Activated naive CD8-positive, alpha-beta T cell (primary cell): ENCODE measurements around the gene DBN1.
"Not testable (repeated sequence)": the region's sequence is repeated elsewhere in the genome, so short reads cannot be mapped to it uniquely, and the experiment has no call there.

Experiments
- H3K27ac Mint-ChIP-seq: one replicate; pipeline ENCODE4 v1.8.0; 2021; ENCODE audit warnings: mixed read lengths
- H3K27me3 Mint-ChIP-seq: one replicate; pipeline ENCODE4 v1.8.0; 2021; ENCODE audit warnings: mixed read lengths
- H3K36me3 Mint-ChIP-seq: one replicate; pipeline ENCODE4 v1.8.0; 2021; ENCODE audit warnings: mixed read lengths
- H3K4me1 Mint-ChIP-seq: one replicate; pipeline ENCODE4 v1.8.0; 2021; ENCODE audit warnings: low read depth, mixed read lengths
- H3K4me3 Mint-ChIP-seq: one replicate; pipeline ENCODE4 v1.8.0; 2021; ENCODE audit warnings: mild to moderate bottlenecking, mixed read lengths
- H3K9me3 Mint-ChIP-seq: one replicate; pipeline ENCODE4 v1.8.0; 2021; ENCODE audit warnings: low read depth, mixed read lengths

The DBN1 gene

DNA sequence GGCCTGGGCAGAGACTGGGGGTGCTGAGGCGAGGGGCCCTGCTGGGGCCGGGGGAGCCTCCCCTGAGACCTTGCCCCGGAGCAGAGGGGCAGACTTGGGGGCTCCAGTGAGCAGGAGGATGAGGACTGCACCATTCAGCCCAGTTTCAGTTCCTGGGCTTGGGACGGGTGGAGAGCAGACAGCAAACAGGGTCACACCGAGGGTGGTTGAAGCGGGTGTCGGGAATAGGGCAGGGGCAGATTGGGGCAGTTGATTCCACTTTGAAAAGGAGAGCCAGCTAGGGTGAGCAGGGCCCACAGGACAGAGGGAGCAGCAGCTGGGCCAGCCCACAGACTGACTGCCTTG lies 42.5 kb downstream of the DBN1 start:
- H3K27ac Mint-ChIP-seq, result peak overlapping the region; percentile 93
- peak overlapping the region; percentile 93 for H3K4me3 Mint-ChIP-seq
- H3K27me3 Mint-ChIP-seq, result no peaks in the 10 kb centered on the region
- H3K4me1 Mint-ChIP-seq, result peaks cover 66% of the 10 kb centered on the region
- H3K36me3 Mint-ChIP-seq, result peaks cover 5% of the 10 kb centered on the region
- H3K9me3 Mint-ChIP-seq, result no peaks in the 10 kb centered on the region

DNA sequence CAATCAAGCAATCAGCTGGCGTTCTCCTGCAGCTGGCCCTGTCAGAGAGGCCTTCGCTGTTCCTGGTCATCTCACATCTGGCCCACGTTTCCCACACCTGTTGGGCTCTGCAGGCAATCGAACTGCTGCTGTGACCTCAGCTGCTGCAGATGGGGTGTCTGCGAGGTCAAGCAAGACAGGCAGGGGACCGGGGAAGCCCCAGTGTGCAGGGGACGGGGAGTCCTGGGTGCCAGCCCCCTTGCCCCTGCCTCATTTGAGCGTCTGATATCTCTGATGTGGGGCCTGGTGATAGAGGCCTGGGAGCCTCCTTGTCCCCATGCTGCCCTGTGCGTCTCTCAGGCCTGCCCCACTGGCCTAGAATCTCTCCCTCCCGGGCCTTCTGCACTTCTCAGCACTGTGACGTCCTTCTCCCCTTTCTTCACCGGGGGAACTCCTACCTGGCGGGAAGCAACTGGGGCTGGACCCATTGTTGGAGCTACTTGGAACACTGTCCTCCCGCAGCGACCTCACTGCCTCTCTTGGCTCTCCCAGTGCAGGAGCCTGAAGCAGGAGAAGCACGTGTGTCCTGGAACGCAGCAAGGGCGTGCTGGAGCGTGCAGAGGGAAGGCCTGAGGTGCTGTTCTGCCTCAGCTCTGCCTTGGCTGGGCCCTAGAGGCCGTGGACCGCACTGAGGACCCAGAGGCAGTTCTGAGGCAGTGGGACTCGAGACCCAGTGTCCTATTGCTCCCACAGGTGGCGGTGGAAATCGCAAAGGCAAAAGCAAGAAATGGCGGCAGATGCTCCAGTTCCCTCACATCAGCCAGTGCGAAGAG lies 43.1 kb downstream of the DBN1 start:
- Mint-ChIP-seq H3K4me3 (peak overlapping the region; percentile 93), H3K27ac (peak overlapping the region; percentile 93), H3K4me1 (peaks cover 68% of the 10 kb centered on the region), H3K36me3 (peaks cover 5% of the 10 kb centered on the region), H3K27me3 (no peaks in the 10 kb centered on the region), H3K9me3 (no peaks in the 10 kb centered on the region)

DNA sequence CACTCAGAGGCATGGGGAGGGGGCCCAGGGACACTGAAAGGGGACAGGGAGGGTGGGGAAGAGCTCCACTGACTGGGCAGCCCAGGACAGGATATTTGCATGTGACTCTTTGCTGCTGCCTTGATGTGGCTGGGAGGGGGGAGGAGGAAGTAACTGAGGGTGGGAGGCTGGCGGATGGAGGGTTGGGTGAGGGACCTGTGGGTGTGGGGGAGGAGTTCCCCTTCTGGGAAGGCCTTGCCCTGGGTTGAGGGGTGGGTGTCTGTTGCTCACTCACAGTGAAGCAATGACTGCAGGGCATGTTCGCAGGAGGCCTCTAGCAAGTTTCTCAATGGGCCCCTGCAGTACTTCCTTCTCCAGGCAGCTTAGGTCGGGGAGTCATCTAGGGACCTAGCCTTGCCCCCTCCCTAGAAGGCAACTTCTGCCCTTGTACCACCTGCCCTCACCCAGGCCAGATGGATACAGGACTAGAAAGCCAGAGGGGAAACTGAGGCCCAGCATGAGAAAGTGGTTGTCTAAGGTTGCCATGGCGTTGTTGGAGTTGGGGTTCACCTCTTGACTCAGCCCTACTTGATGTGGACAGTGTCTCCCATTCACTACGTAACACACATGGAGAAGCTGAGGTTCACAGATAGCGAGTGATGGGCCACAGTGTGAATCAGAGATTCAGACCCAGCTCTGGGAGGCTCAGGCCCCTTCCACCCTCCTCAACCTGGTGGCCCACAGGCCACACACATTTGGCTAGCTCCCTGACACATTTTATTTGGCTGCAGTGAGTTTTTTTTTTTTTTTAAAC lies 44.0 kb downstream of the DBN1 start:
- H3K4me3 Mint-ChIP-seq, result peak overlapping the region; percentile 93
- H3K27me3 Mint-ChIP-seq, result no peaks in the 10 kb centered on the region
- H3K27ac Mint-ChIP-seq, result peak overlapping the region; percentile 93
- H3K4me1 Mint-ChIP-seq, result peaks cover 68% of the 10 kb centered on the region
- no peaks in the 10 kb centered on the region for H3K9me3 Mint-ChIP-seq
- H3K36me3 Mint-ChIP-seq, result peaks cover 5% of the 10 kb centered on the region

DNA sequence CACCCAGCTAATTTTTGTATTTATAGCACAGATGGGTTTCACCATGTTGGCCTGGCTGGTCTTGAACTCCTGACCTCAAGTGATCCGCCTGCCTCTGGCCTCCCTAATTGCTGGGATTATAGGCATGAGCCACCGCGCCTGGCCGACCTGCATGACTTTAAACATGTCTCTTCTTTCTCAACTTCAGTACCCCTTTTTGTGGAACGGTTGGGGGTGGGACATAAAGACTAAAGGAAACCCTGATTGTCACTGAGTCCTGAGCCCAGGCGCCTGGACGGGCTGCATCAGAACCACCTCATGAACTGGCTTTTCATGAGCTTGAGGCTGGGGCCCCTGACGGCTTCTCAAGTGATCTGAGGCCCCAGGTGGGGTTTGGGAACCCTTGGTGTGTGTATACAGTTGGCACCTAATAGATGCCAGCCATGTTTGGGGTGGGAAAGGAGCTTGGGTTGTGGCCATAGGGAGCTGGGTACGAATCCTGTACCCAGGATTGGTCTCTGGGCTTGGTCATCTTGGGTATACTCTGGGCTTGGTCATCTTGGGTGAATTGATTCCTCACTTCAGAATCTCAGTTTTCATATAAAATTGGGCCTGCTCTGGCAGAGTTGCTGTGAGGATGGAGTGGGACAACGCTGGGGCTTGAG lies 44.7 kb downstream of the DBN1 start:
- Mint-ChIP-seq H3K36me3 (peaks cover 2% of the 10 kb centered on the region), H3K4me1 (peaks cover 61% of the 10 kb centered on the region), H3K27me3 (no peaks in the 10 kb centered on the region), H3K27ac (peak overlapping the region; percentile 93), H3K9me3 (no peaks in the 10 kb centered on the region), H3K4me3 (peak overlapping the region; percentile 93)

DNA sequence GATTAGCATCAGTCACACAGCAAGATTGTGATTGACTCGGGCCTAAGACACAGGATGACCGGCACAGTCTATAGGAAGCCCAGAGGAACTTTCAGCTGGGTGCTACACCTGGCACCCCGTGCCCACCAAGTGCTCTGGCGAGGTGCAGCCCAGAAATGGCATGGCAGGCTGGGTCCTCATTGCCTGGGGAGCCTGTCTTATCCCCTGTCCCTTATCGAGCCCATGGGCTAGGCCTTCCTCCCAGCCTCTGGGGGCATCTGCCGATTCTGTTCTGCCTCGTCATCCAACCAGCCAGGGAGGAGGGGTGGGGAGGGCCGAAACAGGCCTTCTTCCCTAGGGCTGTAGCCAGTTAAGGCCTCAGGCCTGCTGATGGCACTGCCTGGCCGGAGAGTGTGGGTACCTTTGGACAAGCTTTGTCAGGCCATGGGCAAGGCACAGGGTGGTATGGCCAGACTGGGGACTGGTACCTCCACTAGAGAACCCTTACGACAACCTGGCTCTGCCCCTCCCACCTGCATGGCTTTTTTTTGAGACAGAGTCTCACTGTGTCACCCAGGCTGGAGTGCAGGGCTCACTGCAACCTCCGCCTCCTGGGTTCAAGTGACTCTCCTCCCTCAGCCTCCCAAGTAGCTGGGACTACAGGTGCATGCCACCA lies 45.4 kb downstream of the DBN1 start:
- Mint-ChIP-seq H3K27ac (peak overlapping the region; percentile 93), H3K4me3 (peak overlapping the region; percentile 93), H3K27me3 (no peaks in the 10 kb centered on the region), H3K4me1 (peaks cover 57% of the 10 kb centered on the region), H3K36me3 (peaks cover 2% of the 10 kb centered on the region), H3K9me3 (no peaks in the 10 kb centered on the region)

DNA sequence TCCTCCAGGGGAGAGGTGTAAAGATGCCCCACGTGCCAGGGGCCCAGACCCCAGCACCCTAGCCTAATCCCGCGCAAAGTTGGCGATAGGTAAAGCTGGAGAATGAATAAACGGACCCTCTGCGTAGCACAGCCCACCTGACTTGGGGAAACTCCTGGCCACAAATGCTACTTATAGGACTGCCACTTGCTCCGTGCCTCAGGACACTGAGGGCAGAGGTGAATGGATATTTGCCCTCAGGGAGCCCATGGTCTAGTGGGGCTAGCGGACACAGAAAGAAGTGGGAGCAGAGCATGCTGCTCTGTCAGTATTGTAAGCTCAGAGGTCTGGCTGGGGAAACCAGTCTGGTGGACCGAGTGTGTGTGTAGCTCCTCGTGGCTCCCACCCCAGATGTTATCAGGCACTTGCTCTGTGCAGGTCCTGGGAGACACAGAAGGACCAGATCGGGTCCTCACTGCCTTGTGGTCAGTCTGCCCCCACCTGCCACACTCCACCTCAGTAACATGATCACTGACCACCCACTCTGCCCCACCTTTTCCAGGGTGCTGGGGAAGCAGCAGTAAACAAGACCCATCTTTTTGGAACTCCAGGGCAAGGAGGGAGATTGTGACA lies 46.1 kb downstream of the DBN1 start:
- Mint-ChIP-seq H3K27me3 (no peaks in the 10 kb centered on the region), H3K4me3 (peak overlapping the region; percentile 93), H3K36me3 (peaks cover 2% of the 10 kb centered on the region), H3K4me1 (peaks cover 54% of the 10 kb centered on the region), H3K27ac (peak overlapping the region; percentile 93), H3K9me3 (no peaks in the 10 kb centered on the region)

DNA sequence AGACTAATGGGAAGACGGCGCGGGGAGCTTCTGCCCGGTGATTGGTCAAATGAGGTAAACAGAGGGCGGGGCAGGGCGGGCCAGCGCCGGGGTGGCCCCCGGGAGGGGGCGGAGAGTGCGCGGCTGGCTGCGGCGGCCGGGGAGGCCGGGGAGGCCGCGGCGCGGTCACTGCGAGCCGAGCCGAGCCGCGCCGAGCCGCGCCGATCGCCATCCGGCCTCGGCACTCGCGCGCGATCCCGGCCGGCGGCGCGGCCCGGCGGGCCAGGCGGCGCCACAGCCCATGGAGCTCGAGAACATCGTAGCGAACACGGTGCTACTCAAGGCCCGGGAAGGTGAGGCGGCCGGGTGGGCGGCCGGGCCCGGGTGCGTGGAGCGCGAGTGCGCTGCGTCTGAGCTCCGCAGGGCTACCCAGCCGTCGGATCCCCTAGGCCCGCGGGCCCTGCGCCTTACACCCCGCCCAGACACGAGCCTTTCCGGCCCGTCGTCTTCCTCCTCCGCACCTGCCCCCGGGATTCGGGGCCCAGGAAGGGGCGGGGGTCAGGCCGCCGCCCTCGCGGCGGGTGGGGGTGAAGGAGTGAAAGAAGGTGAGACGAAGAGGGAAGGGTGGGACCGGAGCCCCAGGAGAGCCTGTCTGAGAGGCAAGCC lies 46.7 kb downstream of the DBN1 start, which contains the start of gene GRK6:
Gene GRK6 (plus strand): TSS at position 111 of the 645 bp plus-strand sequence. CDS start 170 bp downstream, at position 281.
- Mint-ChIP-seq H3K4me3 (peak within 1 kb of the TSS; percentile 95), H3K27ac (peak within 1 kb of the TSS; percentile 98), H3K27me3 (no peaks in the 10 kb centered on the region), H3K9me3 (no peaks in the 10 kb centered on the region), H3K36me3 (peaks cover 2% of the 10 kb centered on the region), H3K4me1 (peaks cover 48% of the 10 kb centered on the region)

DNA sequence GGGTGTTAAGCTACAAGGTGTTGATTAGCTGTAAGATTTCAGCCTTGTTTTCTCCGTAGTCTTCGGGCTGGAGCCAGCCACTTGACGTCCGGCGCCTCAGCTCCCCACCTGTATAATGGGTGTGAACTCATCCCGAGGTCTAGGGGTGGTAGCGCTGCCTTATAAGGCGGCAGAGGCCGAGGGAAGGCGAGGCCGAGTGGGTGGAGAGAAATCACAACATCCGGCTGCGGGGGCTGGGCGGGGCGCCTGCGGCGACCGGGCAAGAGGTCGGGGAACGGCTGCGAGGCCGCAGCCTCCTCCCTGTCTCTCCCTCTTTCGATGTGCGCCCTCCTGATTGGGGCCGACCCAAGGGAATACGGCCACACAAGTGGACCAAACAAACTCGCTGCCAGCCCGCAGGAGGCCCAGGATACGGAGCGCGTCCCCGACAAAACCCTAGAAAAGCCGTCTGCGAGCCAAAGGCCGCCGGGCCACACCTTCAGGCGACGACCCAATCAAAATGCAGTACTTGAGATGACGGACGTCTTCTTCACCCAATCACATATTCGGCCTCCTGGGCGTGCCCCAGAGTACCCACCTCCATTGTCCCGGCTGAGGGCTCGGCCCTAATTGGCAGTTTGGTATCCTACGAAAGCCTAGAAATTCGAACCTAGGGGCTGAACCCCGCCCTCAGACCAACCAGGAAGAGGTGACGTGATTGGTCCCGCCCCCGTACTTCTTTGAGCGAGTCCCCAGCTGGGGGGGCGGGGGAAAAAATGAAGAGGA lies 47.5 kb downstream of the DBN1 start:
- Mint-ChIP-seq H3K9me3 (no peaks in the 10 kb centered on the region), H3K4me3 (peak overlapping the region; percentile 95), H3K27ac (peak overlapping the region; percentile 98), H3K27me3 (no peaks in the 10 kb centered on the region), H3K4me1 (peaks cover 43% of the 10 kb centered on the region), H3K36me3 (peaks cover 2% of the 10 kb centered on the region)

DNA sequence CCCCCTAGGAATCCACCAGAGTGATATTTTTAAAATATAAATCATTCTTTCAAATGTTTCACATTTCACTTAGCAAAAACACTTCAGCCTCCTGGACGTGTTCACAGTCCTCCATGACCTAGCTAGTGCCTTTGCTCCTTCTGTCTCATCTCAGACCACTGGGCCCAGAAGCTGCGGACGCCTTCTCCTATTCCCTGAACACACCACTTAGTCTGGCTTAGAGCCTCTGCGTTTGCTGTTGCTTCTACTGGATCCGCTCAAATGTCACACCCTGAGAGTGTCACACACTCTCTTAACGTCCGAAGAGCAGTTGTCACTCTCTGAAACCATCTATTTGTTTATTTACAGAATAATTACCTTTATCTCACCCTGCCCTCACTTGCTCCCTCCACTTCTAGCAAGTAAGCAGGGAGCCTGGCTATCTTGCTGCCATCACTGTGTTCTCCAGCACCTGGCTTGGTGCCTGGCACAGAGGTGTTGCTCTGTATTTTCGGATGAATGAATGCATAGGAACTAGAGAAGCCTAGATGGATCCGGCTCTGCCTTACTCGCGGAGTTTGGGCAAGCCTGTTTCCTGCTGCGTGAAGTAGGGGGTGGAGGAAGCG lies 48.1 kb downstream of the DBN1 start:
- H3K9me3 Mint-ChIP-seq, result no peaks in the 10 kb centered on the region
- peaks cover 2% of the 10 kb centered on the region for H3K36me3 Mint-ChIP-seq
- no peaks in the 10 kb centered on the region for H3K27me3 Mint-ChIP-seq
- H3K4me1 Mint-ChIP-seq, result peaks cover 36% of the 10 kb centered on the region
- H3K4me3 Mint-ChIP-seq, result peak overlapping the region; percentile 95
- H3K27ac Mint-ChIP-seq, result peak overlapping the region; percentile 98

DNA sequence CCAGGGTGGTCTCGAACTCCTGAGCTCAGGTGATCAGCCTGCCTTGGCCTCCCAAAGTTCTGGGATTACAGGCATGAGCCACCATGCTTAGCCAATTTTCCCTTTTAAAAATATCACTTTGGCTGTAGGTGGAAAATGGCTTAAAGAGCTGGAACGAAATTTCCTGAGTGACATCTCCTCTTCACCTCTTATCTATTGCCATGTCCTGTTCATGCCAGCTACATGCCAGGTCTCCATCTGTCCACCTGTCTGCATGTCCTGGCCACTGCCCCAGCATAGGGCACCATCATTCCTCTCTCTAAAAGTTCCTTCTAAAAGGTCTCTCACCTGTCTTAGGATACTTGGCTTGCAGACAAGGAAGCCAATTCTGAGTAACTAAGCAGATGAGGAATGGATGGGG lies 49.8 kb downstream of the DBN1 start:
- Mint-ChIP-seq H3K27ac (no peak overlapping the region), H3K36me3 (no peaks in the 10 kb centered on the region), H3K4me3 (no peak overlapping the region), H3K4me1 (peaks cover 20% of the 10 kb centered on the region), H3K27me3 (no peaks in the 10 kb centered on the region), H3K9me3 (no peaks in the 10 kb centered on the region)

DNA sequence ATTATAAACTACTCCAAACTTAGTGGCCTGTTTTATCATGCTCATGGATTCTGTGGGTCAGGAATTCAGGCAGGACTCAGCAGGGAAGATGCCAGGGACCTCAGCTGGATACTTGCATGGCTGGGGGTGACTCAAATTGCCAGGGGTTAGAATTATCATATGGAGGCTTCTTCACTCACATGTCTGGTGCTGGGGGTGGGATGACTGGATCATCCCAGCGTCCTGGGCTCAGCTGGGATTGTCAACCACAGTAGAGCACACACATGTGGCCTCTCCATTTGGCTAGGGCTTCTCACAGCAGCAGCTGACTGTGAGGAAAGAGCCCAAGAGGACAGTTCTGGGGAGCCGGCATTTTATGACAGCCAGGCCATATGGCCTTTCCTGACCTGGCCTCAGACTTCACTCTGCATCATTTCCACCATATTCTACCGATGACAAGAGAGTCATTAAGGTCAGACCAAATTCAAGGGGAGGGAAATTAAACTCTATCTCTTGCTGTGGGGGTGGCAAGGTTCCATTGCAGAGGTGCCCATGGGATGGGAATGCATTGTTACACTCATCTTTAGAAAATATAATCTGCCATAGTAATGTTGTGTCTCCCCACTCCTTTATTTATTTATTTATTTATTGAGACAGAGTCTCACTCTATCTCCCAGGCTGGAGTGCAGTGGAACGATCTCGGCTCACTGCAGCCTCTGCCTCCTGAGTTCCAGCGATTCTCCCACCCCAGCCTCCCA lies 52.2 kb downstream of the DBN1 start:
- H3K27me3 Mint-ChIP-seq, result no peaks in the 10 kb centered on the region
- no peak overlapping the region for H3K27ac Mint-ChIP-seq

DNA sequence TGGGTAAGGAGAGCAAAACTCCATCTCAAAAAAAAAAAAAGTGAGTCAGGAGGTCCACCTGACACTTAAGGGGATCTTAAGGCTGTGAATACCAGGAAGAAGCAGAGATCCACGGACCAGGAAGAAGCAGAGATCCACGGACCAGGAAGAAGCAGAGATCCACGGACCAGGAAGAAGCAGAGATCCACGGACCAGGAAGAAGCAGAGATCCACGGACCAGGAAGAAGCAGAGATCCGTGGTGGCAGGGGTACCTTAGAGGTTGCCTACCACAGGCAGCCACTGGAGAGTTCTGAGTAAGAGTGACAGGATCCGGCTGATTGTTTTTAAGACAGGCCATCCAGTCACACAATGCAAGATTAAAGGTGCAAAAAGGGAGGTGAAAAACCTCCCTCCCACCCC lies 53.0 kb downstream of the DBN1 start:
- not testable (repeated sequence) for H3K9me3 Mint-ChIP-seq, H3K36me3 Mint-ChIP-seq, H3K27me3 Mint-ChIP-seq, H3K27ac Mint-ChIP-seq, H3K4me3 Mint-ChIP-seq
- peaks cover 11% of the 10 kb centered on the region for H3K4me1 Mint-ChIP-seq

More for the DNA sequence above, 52.2 kb downstream of the DBN1 start:
- Mint-ChIP-seq H3K4me1 (peaks cover 13% of the 10 kb centered on the region), H3K9me3 (no peaks in the 10 kb centered on the region), H3K4me3 (no peak overlapping the region), H3K36me3 (no peaks in the 10 kb centered on the region)

DNA sequence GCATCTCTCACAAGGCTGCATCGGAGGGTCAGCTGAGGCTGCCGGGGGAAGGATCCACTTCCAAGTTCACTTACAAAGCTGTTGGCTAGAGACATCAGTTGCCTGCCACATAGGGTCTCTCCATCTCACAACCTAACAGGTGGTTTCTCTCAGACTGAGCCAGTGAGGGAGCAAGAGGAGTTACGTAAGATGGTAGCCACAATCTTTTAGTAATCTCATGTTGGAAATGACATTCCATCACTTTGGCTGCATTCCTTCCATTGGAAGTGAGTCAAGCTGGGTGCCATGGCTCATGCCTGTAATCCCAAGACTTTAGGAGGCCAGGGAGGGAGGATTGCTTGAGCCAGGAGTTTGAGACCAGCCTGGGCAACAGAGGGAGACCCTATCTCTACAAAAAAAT lies 54.4 kb downstream of the DBN1 start:
- Mint-ChIP-seq H3K27ac (no peak overlapping the region), H3K36me3 (no peaks in the 10 kb centered on the region), H3K27me3 (no peaks in the 10 kb centered on the region), H3K9me3 (no peaks in the 10 kb centered on the region), H3K4me1 (peaks cover 10% of the 10 kb centered on the region), H3K4me3 (no peak overlapping the region)
